ENCODE measurements around the gene CAVIN4. TPM values are rescaled to one million over a fixed set of nuclear protein-coding genes. Genes with fewer than 3 reads are reported as not detected.

CAVIN4 gene
- total RNA-seq, 5 donors from 2014 or later (not counting 1 experiment from before 2014, with no cell fraction given) = 0.13 to 0.26 (median 0.18) TPM; not detected in 1

- Mint-ChIP-seq H3K9me3 (no peaks in the 10 kb centered on the region), H3K36me3 (no peaks in the 10 kb centered on the region), H3K27ac (no peak overlapping the region), H3K4me1 (no peaks in the 10 kb centered on the region), H3K27me3 (peaks cover 0 to 2% of the 10 kb centered on the region in 2 donors), H3K4me3 (no peak overlapping the region)
- H3K9me3 ChIP-seq = no peaks in the 10 kb centered on the region
- ChIA-PET POLR2A (no interaction called here), CTCF (interaction anchor here in 1 of 2 donors (0.6 kb wide), 1 partner anchor 17 kb away, joined by 3 read pairs; no protein-coding TSS in a partner anchor)
- DNase-seq = no peak
- peaks cover 0 to 4% of the 10 kb centered on the region in 2 experiments for H3K27me3 ChIP-seq (replicated peaks in 1 of 2; ENCODE audit: control insufficient read depth in 2 of 2, extremely low read depth in 1 of 2, insufficient read depth in 2 of 2, low read length in 1 of 2)
- 100% methylated on average over 3 of the region's 4 CpGs for WGBS (ENCODE audit: insufficient coverage)
- no peak overlapping the region for H3K27ac ChIP-seq (ENCODE audit: low read length)
- H3K4me3 ChIP-seq (ENCODE audit: control insufficient read depth in 1 of 2, extremely low read depth in 1 of 2, low read length in 1 of 2) = no peak overlapping the region
- ATAC-seq (replicated peaks in 1 of 4) = no peak
- no peaks in the 10 kb centered on the region for H3K4me1 ChIP-seq (ENCODE audit: control insufficient read depth in 1 of 2, extremely low read depth in 1 of 2, insufficient read depth in 2 of 2, low read length in 2 of 2)
- H3K36me3 ChIP-seq (ENCODE audit: control insufficient read depth in 2 of 2, extremely low read depth in 1 of 2, insufficient read depth in 1 of 2, low read length in 1 of 2) = no peaks in the 10 kb centered on the region
Observed at GRCh38 chr9:100584951-100585350, 7.1 kb downstream of the CAVIN4 start.

GRCh38 chr9:100586093-100586492 lies 8.2 kb downstream of the CAVIN4 start:
- Histone ChIP-seq H3K27ac (ENCODE audit: low read length) (no peak overlapping the region), H3K27me3 (replicated peaks in 1 of 2; ENCODE audit: control insufficient read depth in 2 of 2, extremely low read depth in 1 of 2, insufficient read depth in 2 of 2, low read length in 1 of 2) (peaks cover 0 to 4% of the 10 kb centered on the region in 2 experiments), H3K4me1 (ENCODE audit: control insufficient read depth in 1 of 2, extremely low read depth in 1 of 2, insufficient read depth in 2 of 2, low read length in 2 of 2) (no peaks in the 10 kb centered on the region), H3K4me3 (ENCODE audit: control insufficient read depth in 1 of 2, extremely low read depth in 1 of 2, low read length in 1 of 2) (no peak overlapping the region), H3K9me3 (no peaks in the 10 kb centered on the region), H3K36me3 (ENCODE audit: control insufficient read depth in 2 of 2, extremely low read depth in 1 of 2, insufficient read depth in 1 of 2, low read length in 1 of 2) (no peaks in the 10 kb centered on the region)
- no peak for DNase-seq
- Mint-ChIP-seq H3K4me1 (no peaks in the 10 kb centered on the region), H3K9me3 (no peaks in the 10 kb centered on the region), H3K36me3 (no peaks in the 10 kb centered on the region), H3K4me3 (no peak overlapping the region), H3K27ac (no peak overlapping the region), H3K27me3 (peaks cover 0 to 2% of the 10 kb centered on the region in 2 donors)
- ChIA-PET POLR2A (no interaction called here), CTCF (no interaction called here)
- no peak for ATAC-seq (replicated peaks in 1 of 4)
- 100% methylated on average over 1 of the region's 7 CpGs for WGBS (ENCODE audit: insufficient coverage)

- Histone ChIP-seq H3K27me3 (replicated peaks in 1 of 2; ENCODE audit: control insufficient read depth in 2 of 2, extremely low read depth in 1 of 2, insufficient read depth in 2 of 2, low read length in 1 of 2) (peaks cover 0 to 4% of the 10 kb centered on the region in 2 experiments), H3K27ac (ENCODE audit: low read length) (no peak overlapping the region), H3K36me3 (ENCODE audit: control insufficient read depth in 2 of 2, extremely low read depth in 1 of 2, insufficient read depth in 1 of 2, low read length in 1 of 2) (no peaks in the 10 kb centered on the region), H3K4me3 (ENCODE audit: control insufficient read depth in 1 of 2, extremely low read depth in 1 of 2, low read length in 1 of 2) (no peak overlapping the region), H3K9me3 (no peaks in the 10 kb centered on the region), H3K4me1 (ENCODE audit: control insufficient read depth in 1 of 2, extremely low read depth in 1 of 2, insufficient read depth in 2 of 2, low read length in 2 of 2) (no peaks in the 10 kb centered on the region)
- no peak for DNase-seq
- H3K27me3 Mint-ChIP-seq = no peaks in the 10 kb centered on the region
- no peaks in the 10 kb centered on the region for H3K4me1 Mint-ChIP-seq
- ChIA-PET POLR2A (no interaction called here), CTCF (no interaction called here)
- 82% methylated on average over 9 of the region's 9 CpGs for WGBS (ENCODE audit: insufficient coverage)
- H3K36me3 Mint-ChIP-seq = no peaks in the 10 kb centered on the region
- ATAC-seq (replicated peaks in 1 of 4) = no peak
- H3K27ac Mint-ChIP-seq = no peak overlapping the region
- H3K9me3 Mint-ChIP-seq = no peaks in the 10 kb centered on the region
- no peak overlapping the region for H3K4me3 Mint-ChIP-seq
Observed at GRCh38 chr9:100587375-100587774, 9.5 kb downstream of the CAVIN4 start.

DNA sequence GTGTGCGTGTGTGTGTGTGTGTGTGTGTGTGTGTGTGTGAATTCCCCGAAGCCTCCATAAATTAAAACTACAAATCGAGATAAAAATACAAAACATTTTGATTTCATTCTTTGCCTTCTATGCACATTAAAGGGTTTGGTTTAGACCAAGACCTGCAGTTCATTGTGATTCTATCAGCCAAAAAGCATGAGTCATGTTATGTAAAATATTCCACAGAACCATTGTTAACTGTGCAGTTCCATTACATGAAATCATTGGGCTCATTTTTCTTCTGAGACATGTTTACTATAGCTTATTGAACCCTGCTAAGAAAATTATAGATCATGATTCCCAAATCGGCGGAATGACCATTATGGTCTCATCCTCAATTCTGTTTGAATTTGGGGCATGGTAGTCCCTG lies 11.7 kb downstream of the CAVIN4 start:
- Histone ChIP-seq H3K36me3 (ENCODE audit: control insufficient read depth in 2 of 2, extremely low read depth in 1 of 2, insufficient read depth in 1 of 2, low read length in 1 of 2) (no peaks in the 10 kb centered on the region), H3K4me3 (ENCODE audit: control insufficient read depth in 1 of 2, extremely low read depth in 1 of 2, low read length in 1 of 2) (no peak overlapping the region), H3K27ac (ENCODE audit: low read length) (no peak overlapping the region), H3K9me3 (no peaks in the 10 kb centered on the region), H3K27me3 (replicated peaks in 1 of 2; ENCODE audit: control insufficient read depth in 2 of 2, extremely low read depth in 1 of 2, insufficient read depth in 2 of 2, low read length in 1 of 2) (peaks cover 0 to 4% of the 10 kb centered on the region in 2 experiments), H3K4me1 (ENCODE audit: control insufficient read depth in 1 of 2, extremely low read depth in 1 of 2, insufficient read depth in 2 of 2, low read length in 2 of 2) (no peaks in the 10 kb centered on the region)
- Mint-ChIP-seq H3K36me3 (no peaks in the 10 kb centered on the region), H3K27ac (no peak overlapping the region), H3K4me1 (no peaks in the 10 kb centered on the region), H3K9me3 (no peaks in the 10 kb centered on the region), H3K27me3 (no peaks in the 10 kb centered on the region), H3K4me3 (no peak overlapping the region)
- DNase-seq (no peak), ATAC-seq (replicated peaks in 1 of 4) (no peak)
- ChIA-PET POLR2A (interaction anchor here in 1 of 2 donors (0.7 kb wide), 1 partner anchor 573 kb away, joined by 3 read pairs; no protein-coding TSS in a partner anchor), CTCF (interaction anchor here in 1 of 2 donors (0.6 kb wide), 1 partner anchor 32 kb away, joined by 4 read pairs; no protein-coding TSS in a partner anchor)
- no CpG with 5 or more reads among the region's 5 CpGs for WGBS (ENCODE audit: insufficient coverage)

DNA sequence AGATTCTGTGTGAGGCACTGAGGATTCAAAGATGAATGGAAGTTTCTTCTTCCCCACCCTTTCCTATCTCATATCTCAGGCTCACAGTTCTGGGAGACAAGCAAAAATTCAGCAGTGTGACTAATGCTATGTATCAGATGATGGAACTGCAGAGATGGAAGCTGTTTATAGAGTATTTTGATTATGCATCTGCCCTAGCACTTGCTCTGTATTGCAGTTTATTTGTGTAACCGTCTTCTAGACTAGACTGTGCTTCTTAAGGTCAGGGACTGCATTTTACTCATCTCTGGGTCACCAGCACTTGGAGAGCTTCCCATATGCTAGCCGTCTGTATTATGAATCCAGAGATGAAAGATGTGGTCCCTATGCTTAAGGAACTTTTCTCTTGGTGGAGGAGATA lies 12.6 kb downstream of the CAVIN4 start:
- Histone ChIP-seq H3K4me3 (ENCODE audit: control insufficient read depth in 1 of 2, extremely low read depth in 1 of 2, low read length in 1 of 2) (no peak overlapping the region), H3K9me3 (no peaks in the 10 kb centered on the region), H3K4me1 (ENCODE audit: control insufficient read depth in 1 of 2, extremely low read depth in 1 of 2, insufficient read depth in 2 of 2, low read length in 2 of 2) (no peaks in the 10 kb centered on the region), H3K27me3 (replicated peaks in 1 of 2; ENCODE audit: control insufficient read depth in 2 of 2, extremely low read depth in 1 of 2, insufficient read depth in 2 of 2, low read length in 1 of 2) (peaks cover 0 to 4% of the 10 kb centered on the region in 2 experiments), H3K27ac (ENCODE audit: low read length) (no peak overlapping the region), H3K36me3 (ENCODE audit: control insufficient read depth in 2 of 2, extremely low read depth in 1 of 2, insufficient read depth in 1 of 2, low read length in 1 of 2) (no peaks in the 10 kb centered on the region)
- no peak for ATAC-seq (replicated peaks in 1 of 4)
- no peak for DNase-seq
- no peaks in the 10 kb centered on the region for H3K4me1 Mint-ChIP-seq
- H3K27ac Mint-ChIP-seq = no peak overlapping the region
- H3K27me3 Mint-ChIP-seq = no peaks in the 10 kb centered on the region
- no peaks in the 10 kb centered on the region for H3K9me3 Mint-ChIP-seq
- ChIA-PET CTCF (no interaction called here), POLR2A (no interaction called here)
- no peaks in the 10 kb centered on the region for H3K36me3 Mint-ChIP-seq
- 57% methylated on average over 2 of the region's 2 CpGs for WGBS (ENCODE audit: insufficient coverage)
- no peak overlapping the region for H3K4me3 Mint-ChIP-seq

- H3K36me3 Mint-ChIP-seq = no peaks in the 10 kb centered on the region
- 92% methylated on average over 6 of the region's 6 CpGs for WGBS (ENCODE audit: insufficient coverage)
- Histone ChIP-seq H3K4me1 (ENCODE audit: control insufficient read depth in 1 of 2, extremely low read depth in 1 of 2, insufficient read depth in 2 of 2, low read length in 2 of 2) (no peaks in the 10 kb centered on the region), H3K27ac (ENCODE audit: low read length) (no peak overlapping the region), H3K9me3 (no peaks in the 10 kb centered on the region), H3K4me3 (ENCODE audit: control insufficient read depth in 1 of 2, extremely low read depth in 1 of 2, low read length in 1 of 2) (no peak overlapping the region), H3K27me3 (replicated peaks in 1 of 2; ENCODE audit: control insufficient read depth in 2 of 2, extremely low read depth in 1 of 2, insufficient read depth in 2 of 2, low read length in 1 of 2) (peaks cover 0 to under 1% of the 10 kb centered on the region in 2 experiments), H3K36me3 (ENCODE audit: control insufficient read depth in 2 of 2, extremely low read depth in 1 of 2, insufficient read depth in 1 of 2, low read length in 1 of 2) (no peaks in the 10 kb centered on the region)
- CTCF ChIA-PET = no interaction called here
- no peaks in the 10 kb centered on the region for H3K27me3 Mint-ChIP-seq
- H3K9me3 Mint-ChIP-seq = no peaks in the 10 kb centered on the region
- no peak for ATAC-seq (replicated peaks in 1 of 4)
- peaks cover 0 to 5% (median 4%) of the 10 kb centered on the region in 3 donors for H3K4me1 Mint-ChIP-seq
- H3K4me3 Mint-ChIP-seq = no peak overlapping the region
- no peak for DNase-seq
- POLR2A ChIA-PET = interaction anchor here in 1 of 2 donors (0.5 kb wide), 1 partner anchor 1368 kb away, joined by 3 read pairs; no protein-coding TSS in a partner anchor
- no peak overlapping the region for H3K27ac Mint-ChIP-seq
Observed at GRCh38 chr9:100591139-100591538, 13.3 kb downstream of the CAVIN4 start.

All from T-cell (primary cell).